HepG2 (cell line): ENCODE data around the gene SRCAP. TPM values are rescaled to one million over a fixed set of nuclear protein-coding genes. Genes with fewer than 3 reads are reported as not detected.
A peak's percentile ranks its signal among the peaks of the same experiment; 100 is the strongest.

Experiments used
- CSRNP2 ChIP-seq: sonication (generic); formaldehyde crosslinking; conservative IDR thresholded peaks from 2 replicates; pipeline ENCODE4 v1.8.0; 2022; ENCODE audit warnings: low read depth, missing genetic modification reagents
- HDAC1 ChIP-seq: sonication (generic); formaldehyde crosslinking; IDR thresholded peaks from 2 replicates; pipeline ENCODE4 v1.5.1; 2020; ENCODE audit warnings: mild to moderate bottlenecking, missing genetic modification reagents
- KDM1A ChIP-seq: IDR thresholded peaks from 2 replicates; pipeline ENCODE4 v1.6.1; 2016; ENCODE audit warnings: missing compliant biosample characterization
- KDM2A ChIP-seq: sonication (generic); formaldehyde crosslinking; IDR thresholded peaks from 2 replicates; pipeline ENCODE4 v1.4.0; 2020; ENCODE audit warnings: low read depth, missing genetic modification reagents, borderline replicate concordance
- KIAA2018 ChIP-seq: sonication (generic); formaldehyde crosslinking; IDR thresholded peaks from 2 replicates; pipeline ENCODE4 v1.5.0; 2020; ENCODE audit warnings: mild to moderate bottlenecking, missing genetic modification reagents, borderline replicate concordance
- MED1 ChIP-seq: sonication (generic); formaldehyde crosslinking; IDR thresholded peaks from 2 replicates; pipeline ENCODE4 v1.4.0; 2020; ENCODE audit warnings: missing genetic modification reagents
- MIER3 ChIP-seq: IDR thresholded peaks from 2 replicates; pipeline ENCODE4 v1.6.1; 2016; ENCODE audit warnings: missing compliant biosample characterization, borderline replicate concordance
- NONO ChIP-seq, 2 experiments: fragments of 450-650 bp in 1 of 2; sonication (generic) in 1 of 2; formaldehyde crosslinking in 1 of 2; IDR thresholded peaks in 1 of 2; conservative IDR thresholded peaks in 1 of 2; 2 replicates each; pipeline versions ENCODE4 v1.6.1 to v1.8.0; 2017 to 2022; ENCODE audit warnings: mild to moderate bottlenecking in 1 of 2, missing genetic modification reagents in 1 of 2, moderate library complexity in 1 of 2
- POLR2AphosphoS5 ChIP-seq: IDR thresholded peaks from 2 replicates; pipeline ENCODE4 v1.6.1; 2012; ENCODE audit warnings: low read depth, low read length
- THYN1 ChIP-seq: sonication (generic); formaldehyde crosslinking; IDR thresholded peaks from 2 replicates; pipeline ENCODE4 v1.8.1; 2023; ENCODE audit warnings: low read depth, mild to moderate bottlenecking, moderate library complexity, missing genetic modification reagents, borderline replicate concordance
- USF2 ChIP-seq, 2 experiments: sonication (generic) in 1 of 2; formaldehyde crosslinking in 1 of 2; IDR thresholded peaks; 2 replicates each; pipeline versions ENCODE4 v1.5.1 to v1.6.1; 2011 to 2020; ENCODE audit warnings: borderline replicate concordance in 1 of 2, low read depth in 1 of 2, low read length in 1 of 2, mild to moderate bottlenecking in 1 of 2, missing genetic modification reagents in 1 of 2, moderate library complexity in 1 of 2
- ZBTB7B ChIP-seq: sonication (generic); formaldehyde crosslinking; IDR thresholded peaks from 2 replicates; pipeline ENCODE4 v1.4.0; 2020; ENCODE audit warnings: missing genetic modification reagents
- ZFP62 ChIP-seq: sonication (generic); formaldehyde crosslinking; IDR thresholded peaks from 2 replicates; pipeline ENCODE4 v1.4.0; 2020; ENCODE audit warnings: missing genetic modification reagents
- ZNF510 ChIP-seq: sonication (generic); formaldehyde crosslinking; IDR thresholded peaks from 2 replicates; pipeline ENCODE4 v1.4.0; 2020; ENCODE audit warnings: low read depth, mild to moderate bottlenecking, missing genetic modification reagents
- ZNF563 ChIP-seq: sonication (generic); formaldehyde crosslinking; IDR thresholded peaks from 2 replicates; pipeline ENCODE4 v1.8.0; 2022; ENCODE audit warnings: mild to moderate bottlenecking, moderate library complexity, missing genetic modification reagents
- ZNF776 ChIP-seq: sonication (generic); formaldehyde crosslinking; IDR thresholded peaks from 2 replicates; pipeline ENCODE4 v1.4.0; 2020; ENCODE audit warnings: mild to moderate bottlenecking, missing genetic modification reagents
- polyA plus RNA-seq, 8 experiments: library from polyadenylated mRNA; depleted of rRNA in 3 of 8; stranded (reverse) in 7 of 8; unstranded in 1 of 8; fragments of >200 nt; fragmentation: Illumina TruSeq in 4 of 8; extraction: Trizol in 4 of 8; gene quantifications; 2 replicates each; pipeline versions ENCODE4 v1.2.1 to v1.2.3, GENCODE V29; 2011 to 2016; ENCODE audit warnings: low read depth in 4 of 8, missing spikeins in 1 of 8, mixed read lengths in 1 of 8; ENCODE audit not compliant: insufficient read depth in 1 of 8
- total RNA-seq, 5 experiments: library from RNA; depleted of rRNA; stranded (reverse); fragments of >200 nt; fragmentation: Illumina TruSeq; extraction: Trizol; gene quantifications; 2 replicates each; pipeline ENCODE4 v1.2.3, GENCODE V29; 2016; ENCODE audit warnings: low read depth in 1 of 5

The SRCAP gene
- total and polyA plus RNA-seq, 2 of the 13 experiments (the other 11 are each of a cell fraction or from before 2014, with no cell fraction given) = 4.9 to 9.0 TPM

GRCh38 chr16:30777591-30778297 is 78.8 kb downstream of the SRCAP start (continued):
- TF ChIP-seq ZFP62 = 0 out of 2 replicates have a peak, but pooled peaks have one; percentile 32
- no peak for TF ChIP-seq ZNF563 (CRISPR knock-in tag)
- TF ChIP-seq KIAA2018 = no peak
- no peak for TF ChIP-seq USF2 (IDR thresholded peaks at IDR 0.05; ENCODE audit: low read depth, low read length)
- TF ChIP-seq USF2 (CRISPR knock-in tag; IDR thresholded peaks at IDR 0.05; ENCODE audit: borderline replicate concordance) = no peak
- TF ChIP-seq ZNF510 (CRISPR knock-in tag) = no peak
- TF ChIP-seq MIER3 (CRISPR knock-in tag) = no peak
- peak; percentile 46 for TF ChIP-seq POLR2AphosphoS5
- TF ChIP-seq MED1 (CRISPR knock-in tag) = 0 out of 2 replicates have a peak, but pooled peaks have one; percentile 38
- no peak for TF ChIP-seq ZBTB7B (CRISPR knock-in tag)
- 0 out of 2 replicates have a peak, but pooled peaks have one; percentile 57 for TF ChIP-seq ZNF776 (CRISPR knock-in tag)
- no peak for TF ChIP-seq HDAC1
- no peak for TF ChIP-seq KDM1A (CRISPR knock-in tag)
- peak; percentile 34; the same call in 1 of the 2 replicates for TF ChIP-seq KDM2A (CRISPR knock-in tag)
- no peak for TF ChIP-seq CSRNP2 (CRISPR knock-in tag)
- no peak for TF ChIP-seq THYN1 (CRISPR knock-in tag)
- TF ChIP-seq NONO (IDR thresholded peaks at IDR 0.05) = no peak
- TF ChIP-seq NONO (CRISPR knock-in tag; conservative IDR thresholded peaks at IDR 0.05) = peak; percentile 36; the same call in 1 of the 2 replicates
